ENCODE data around the gene TIMP4. TPM values are rescaled to one million over a fixed set of nuclear protein-coding genes. Genes with fewer than 3 reads are reported as not detected.

Gene TIMP4
- total RNA-seq, 1 experiment from 2014 or later = 0.28 TPM

GRCh38 chr3:12155828-12156227 lies 2.9 kb downstream of the TIMP4 start:
- TF ChIP-seq CTCF (IDR thresholded peaks at IDR 0.05; ENCODE audit: unreplicated experiment) = no peak
- intact Hi-C loops (cut with micrococcal nuclease; ENCODE audit: unreplicated experiment) = no loop called here
- Mint-ChIP-seq H3K27me3 (ENCODE audit: unreplicated experiment) (peaks cover 22% of the 10 kb centered on the region), H3K27ac (ENCODE audit: unreplicated experiment) (no peak overlapping the region), H3K36me3 (ENCODE audit: insufficient read depth, unreplicated experiment) (no peaks in the 10 kb centered on the region), H3K4me3 (ENCODE audit: low read depth, unreplicated experiment) (no peak overlapping the region), H3K4me1 (ENCODE audit: low read depth, unreplicated experiment) (peaks cover 32% of the 10 kb centered on the region), H3K9me3 (ENCODE audit: low read depth, unreplicated experiment) (no peaks in the 10 kb centered on the region)
- BruUV-seq (replicated peaks) = no TSS peak
- CTCF ChIA-PET = interaction anchor here (0.6 to 1.8 kb wide), 4 partner anchors 18 to 576 kb away, joined by 3 to 5 read pairs (median 4); no protein-coding TSS in a partner anchor
- DNase-seq = peak; percentile 41

GRCh38 chr3:12155264-12155663 lies 3.4 kb downstream of the TIMP4 start:
- Mint-ChIP-seq H3K4me1 (ENCODE audit: low read depth, unreplicated experiment) (peaks cover 37% of the 10 kb centered on the region), H3K9me3 (ENCODE audit: low read depth, unreplicated experiment) (no peaks in the 10 kb centered on the region), H3K4me3 (ENCODE audit: low read depth, unreplicated experiment) (no peak overlapping the region), H3K36me3 (ENCODE audit: insufficient read depth, unreplicated experiment) (no peaks in the 10 kb centered on the region), H3K27me3 (ENCODE audit: unreplicated experiment) (peaks cover 22% of the 10 kb centered on the region), H3K27ac (ENCODE audit: unreplicated experiment) (no peak overlapping the region)
- TF ChIP-seq CTCF (IDR thresholded peaks at IDR 0.05; ENCODE audit: unreplicated experiment) = no peak
- no TSS peak for BruUV-seq (replicated peaks)
- intact Hi-C loops (cut with micrococcal nuclease; ENCODE audit: unreplicated experiment) = no loop called here
- DNase-seq = no peak
- CTCF ChIA-PET = interaction anchor here (0.6 to 1.8 kb wide), 4 partner anchors 17 to 576 kb away, joined by 3 to 5 read pairs (median 4); no protein-coding TSS in a partner anchor

- H3K27me3 Mint-ChIP-seq (ENCODE audit: unreplicated experiment) = peaks cover 22% of the 10 kb centered on the region
- intact Hi-C loops (cut with micrococcal nuclease; ENCODE audit: unreplicated experiment) = no loop called here
- CTCF ChIA-PET = no interaction called here
- TF ChIP-seq CTCF (IDR thresholded peaks at IDR 0.05; ENCODE audit: unreplicated experiment) = no peak
- H3K27ac Mint-ChIP-seq (ENCODE audit: unreplicated experiment) = no peak overlapping the region
- no peak overlapping the region for H3K4me3 Mint-ChIP-seq (ENCODE audit: low read depth, unreplicated experiment)
- H3K36me3 Mint-ChIP-seq (ENCODE audit: insufficient read depth, unreplicated experiment) = no peaks in the 10 kb centered on the region
- DNase-seq = no peak
- no TSS peak for BruUV-seq (replicated peaks)
- H3K4me1 Mint-ChIP-seq (ENCODE audit: low read depth, unreplicated experiment) = peaks cover 45% of the 10 kb centered on the region
- H3K9me3 Mint-ChIP-seq (ENCODE audit: low read depth, unreplicated experiment) = no peaks in the 10 kb centered on the region
Measured at GRCh38 chr3:12154151-12154550, 4.6 kb downstream of the TIMP4 start.

GRCh38 chr3:12150112-12150511 lies 8.6 kb downstream of the TIMP4 start:
- Mint-ChIP-seq H3K27me3 (ENCODE audit: unreplicated experiment) (peaks cover 22% of the 10 kb centered on the region), H3K36me3 (ENCODE audit: insufficient read depth, unreplicated experiment) (no peaks in the 10 kb centered on the region), H3K4me1 (ENCODE audit: low read depth, unreplicated experiment) (peaks cover 19% of the 10 kb centered on the region), H3K9me3 (ENCODE audit: low read depth, unreplicated experiment) (no peaks in the 10 kb centered on the region), H3K27ac (ENCODE audit: unreplicated experiment) (no peak overlapping the region), H3K4me3 (ENCODE audit: low read depth, unreplicated experiment) (no peak overlapping the region)
- CTCF ChIA-PET = no interaction called here
- no peak for TF ChIP-seq CTCF (IDR thresholded peaks at IDR 0.05; ENCODE audit: unreplicated experiment)
- BruUV-seq (replicated peaks) = no TSS peak
- intact Hi-C loops (cut with micrococcal nuclease; ENCODE audit: unreplicated experiment) = no loop called here
- DNase-seq = no peak

All from Calu3 (cell line).